ENCODE results near the gene C2orf68. TPM values are rescaled to one million over a fixed set of nuclear protein-coding genes. Genes with fewer than 3 reads are reported as not detected.

Gene C2orf68
- total RNA-seq, 2 experiments from 2014 or later, result 86.2 to 86.7 TPM

DNA sequence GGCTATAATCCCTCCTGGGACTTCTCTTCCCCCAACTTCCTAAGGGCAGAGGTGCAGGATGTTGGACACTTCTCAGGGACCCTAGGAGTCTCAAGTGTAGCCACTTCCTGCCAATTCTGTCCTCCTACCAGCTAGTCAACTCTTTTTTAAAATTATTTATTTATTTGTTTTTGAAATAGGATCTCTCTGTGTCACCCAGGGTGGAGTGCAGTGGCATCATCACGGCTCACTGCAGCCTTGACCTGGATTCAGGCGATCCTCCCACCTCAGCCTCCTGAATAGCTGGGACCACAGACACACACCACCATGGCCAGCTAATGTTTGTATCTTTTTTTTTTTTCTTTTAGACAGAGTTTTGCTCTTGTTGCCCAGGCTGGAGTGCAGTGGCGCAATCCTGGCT, 44.6 kb upstream of the C2orf68 start:
- POLR2A ChIA-PET, result no interaction called here
- TF ChIP-seq, protein P1, sequence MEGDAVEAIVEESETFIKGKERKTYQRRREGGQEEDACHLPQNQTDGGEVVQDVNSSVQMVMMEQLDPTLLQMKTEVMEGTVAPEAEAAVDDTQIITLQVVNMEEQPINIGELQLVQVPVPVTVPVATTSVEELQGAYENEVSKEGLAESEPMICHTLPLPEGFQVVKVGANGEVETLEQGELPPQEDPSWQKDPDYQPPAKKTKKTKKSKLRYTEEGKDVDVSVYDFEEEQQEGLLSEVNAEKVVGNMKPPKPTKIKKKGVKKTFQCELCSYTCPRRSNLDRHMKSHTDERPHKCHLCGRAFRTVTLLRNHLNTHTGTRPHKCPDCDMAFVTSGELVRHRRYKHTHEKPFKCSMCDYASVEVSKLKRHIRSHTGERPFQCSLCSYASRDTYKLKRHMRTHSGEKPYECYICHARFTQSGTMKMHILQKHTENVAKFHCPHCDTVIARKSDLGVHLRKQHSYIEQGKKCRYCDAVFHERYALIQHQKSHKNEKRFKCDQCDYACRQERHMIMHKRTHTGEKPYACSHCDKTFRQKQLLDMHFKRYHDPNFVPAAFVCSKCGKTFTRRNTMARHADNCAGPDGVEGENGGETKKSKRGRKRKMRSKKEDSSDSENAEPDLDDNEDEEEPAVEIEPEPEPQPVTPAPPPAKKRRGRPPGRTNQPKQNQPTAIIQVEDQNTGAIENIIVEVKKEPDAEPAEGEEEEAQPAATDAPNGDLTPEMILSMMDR (conservative IDR thresholded peaks at IDR 0.05; ENCODE audit: low read length), result no peak
- no peak for TF ChIP-seq EZH2phosphoT487 (IDR thresholded peaks at IDR 0.05; ENCODE audit: borderline replicate concordance, low read depth, low read length)
- Histone ChIP-seq H2AFZ (ENCODE audit: low read length) (no peak overlapping the region), H3K36me3 (ENCODE audit: insufficient read depth, low read length) (peaks cover 37% of the 10 kb centered on the region), H3K4me1 (ENCODE audit: insufficient read depth, low read length, poor library complexity, severe bottlenecking) (no peaks in the 10 kb centered on the region), H3K4me2 (ENCODE audit: low read length) (no peak overlapping the region), H3K4me3 (ENCODE audit: low read depth, low read length, poor library complexity, severe bottlenecking) (no peak overlapping the region), H3K79me2 (ENCODE audit: insufficient read depth, low read depth, low read length) (no peaks in the 10 kb centered on the region), H3K9me2 (ENCODE audit: insufficient read depth, low read length) (no peaks in the 10 kb centered on the region), H3K27ac (ENCODE audit: low read depth, low read length, poor library complexity, severe bottlenecking) (no peak overlapping the region), H3K9me3 (ENCODE audit: low read length) (no peaks in the 10 kb centered on the region), H4K20me1 (ENCODE audit: insufficient read depth, low read length) (no peaks in the 10 kb centered on the region)
- intact Hi-C loops (cut with micrococcal nuclease; ENCODE audit: unreplicated experiment), result no loop called here
- DNase-seq (ENCODE audit: low spot score), result no peak
- CTCF ChIA-PET (ENCODE audit: unreplicated experiment), result no interaction called here
- BruUV-seq (replicated peaks), result no TSS peak

DNA sequence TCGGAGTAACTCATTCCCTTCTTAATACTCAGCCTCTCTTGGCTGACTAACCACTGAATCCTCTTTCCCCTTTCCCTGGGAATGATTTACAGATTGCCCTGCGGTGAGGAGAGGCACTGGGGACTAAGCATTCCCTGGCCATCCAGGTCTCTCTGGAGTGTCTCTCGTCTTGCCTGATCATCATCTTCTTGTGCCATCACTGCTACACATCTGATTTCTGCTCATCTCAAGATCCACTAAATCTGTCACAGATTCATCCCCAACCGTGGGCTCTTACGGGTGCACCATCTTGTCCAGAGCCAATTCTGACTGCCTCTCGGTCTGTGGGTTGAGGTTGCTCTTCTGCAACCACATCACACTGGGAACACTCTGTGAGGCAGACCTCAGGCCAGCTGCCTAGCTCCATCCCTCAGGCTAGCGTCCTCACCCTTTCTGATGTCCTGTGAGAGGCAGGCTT, 44.1 kb upstream of the C2orf68 start:
- no TSS peak for BruUV-seq (replicated peaks)
- TF ChIP-seq EZH2phosphoT487 (IDR thresholded peaks at IDR 0.05; ENCODE audit: borderline replicate concordance, low read depth, low read length), result no peak
- TF ChIP-seq, protein P1 (conservative IDR thresholded peaks at IDR 0.05; ENCODE audit: low read length), result no peak
- DNase-seq (ENCODE audit: low spot score), result no peak

DNA sequence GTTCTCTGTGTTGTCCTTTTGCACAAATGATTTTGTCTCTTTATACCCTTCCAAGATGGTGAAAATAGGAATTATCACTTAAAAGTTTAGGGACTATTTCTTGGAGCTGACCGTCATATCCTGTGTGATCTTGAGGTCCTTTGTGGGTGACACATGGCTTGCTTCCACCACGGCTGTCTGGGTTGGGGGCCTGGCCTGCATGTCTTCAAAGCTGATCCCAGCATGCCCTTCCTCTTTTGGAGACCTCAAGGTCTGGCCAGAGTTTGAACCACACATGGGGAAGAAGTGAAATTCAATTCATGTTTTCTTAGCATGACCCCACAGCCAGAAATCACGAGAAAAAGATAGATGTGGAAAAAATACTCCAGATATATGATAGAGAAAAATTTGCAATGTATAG, 42.1 kb upstream of the C2orf68 start:
- CTCF ChIA-PET (ENCODE audit: unreplicated experiment), result no interaction called here
- DNase-seq (ENCODE audit: low spot score), result no peak
- Histone ChIP-seq H2AFZ (ENCODE audit: low read length) (no peak overlapping the region), H3K4me2 (ENCODE audit: low read length) (no peak overlapping the region), H3K4me1 (ENCODE audit: insufficient read depth, low read length, poor library complexity, severe bottlenecking) (no peaks in the 10 kb centered on the region), H3K9me2 (ENCODE audit: insufficient read depth, low read length) (no peaks in the 10 kb centered on the region), H4K20me1 (ENCODE audit: insufficient read depth, low read length) (no peaks in the 10 kb centered on the region), H3K36me3 (ENCODE audit: insufficient read depth, low read length) (peaks cover 59% of the 10 kb centered on the region), H3K4me3 (ENCODE audit: low read depth, low read length, poor library complexity, severe bottlenecking) (no peak overlapping the region), H3K79me2 (ENCODE audit: insufficient read depth, low read depth, low read length) (no peaks in the 10 kb centered on the region), H3K27ac (ENCODE audit: low read depth, low read length, poor library complexity, severe bottlenecking) (no peak overlapping the region), H3K9me3 (ENCODE audit: low read length) (no peaks in the 10 kb centered on the region)
- intact Hi-C loops (cut with micrococcal nuclease; ENCODE audit: unreplicated experiment), result no loop called here
- TSS peak; percentile 47 for BruUV-seq (replicated peaks)
- POLR2A ChIA-PET, result no interaction called here
- no peak for TF ChIP-seq EZH2phosphoT487 (IDR thresholded peaks at IDR 0.05; ENCODE audit: borderline replicate concordance, low read depth, low read length)
- TF ChIP-seq, protein P1 (conservative IDR thresholded peaks at IDR 0.05; ENCODE audit: low read length), result no peak

More for the DNA sequence above, 44.1 kb upstream of the C2orf68 start:
- H3K79me2 ChIP-seq (ENCODE audit: insufficient read depth, low read depth, low read length), result no peaks in the 10 kb centered on the region
- H2AFZ ChIP-seq (ENCODE audit: low read length), result no peak overlapping the region
- intact Hi-C loops (cut with micrococcal nuclease; ENCODE audit: unreplicated experiment), result no loop called here
- H3K4me3 ChIP-seq (ENCODE audit: low read depth, low read length, poor library complexity, severe bottlenecking), result no peak overlapping the region
- CTCF ChIA-PET (ENCODE audit: unreplicated experiment), result no interaction called here
- no peak overlapping the region for H3K27ac ChIP-seq (ENCODE audit: low read depth, low read length, poor library complexity, severe bottlenecking)
- H3K4me1 ChIP-seq (ENCODE audit: insufficient read depth, low read length, poor library complexity, severe bottlenecking), result no peaks in the 10 kb centered on the region
- H3K4me2 ChIP-seq (ENCODE audit: low read length), result no peak overlapping the region
- no peaks in the 10 kb centered on the region for H4K20me1 ChIP-seq (ENCODE audit: insufficient read depth, low read length)
- no peaks in the 10 kb centered on the region for H3K9me3 ChIP-seq (ENCODE audit: low read length)
- H3K9me2 ChIP-seq (ENCODE audit: insufficient read depth, low read length), result no peaks in the 10 kb centered on the region
- POLR2A ChIA-PET, result no interaction called here
- H3K36me3 ChIP-seq (ENCODE audit: insufficient read depth, low read length), result peaks cover 42% of the 10 kb centered on the region
